HCT116 (cell line): Measurements from ENCODE around the gene RFTN2. TPM values are rescaled to one million over a fixed set of nuclear protein-coding genes. Genes with fewer than 3 reads are reported as not detected.

Experiments
- ATAC-seq: fragments of 200-7000 bp; cut with Tn5 transposase; 2 replicates; pipeline ENCODE4 v1.9.1; 2020; ENCODE audit warnings: mild to moderate bottlenecking, moderate library complexity
- BruUV-seq: library from RNA; stranded (reverse); fragments of 400-500 nt; replicated peaks from 2 replicates; lab custom pipeline; 2021; lab: Mats Ljungman, UMichigan
- CTCF ChIA-PET: fragments of 300-600 bp; sonication (Branson Sonifier 250); formaldehyde crosslinking; loops from one replicate; lab custom pipeline; 2021; ENCODE audit warnings: antibody characterized with exemption; lab: Charles Lee
- POLR2A ChIA-PET: fragments of 300-600, 350-600 bp; sonication (Branson Sonifier 250); formaldehyde crosslinking; loops from one replicate; lab custom pipeline; 2021; ENCODE audit warnings: antibody characterized with exemption; lab: Charles Lee
- RAD21 ChIA-PET, 2 experiments: fragments of 300-600 bp; sonication (Branson Sonifier 250); formaldehyde crosslinking; loops; one replicate each; lab custom pipeline; 2023; ENCODE audit warnings: low total read pairs in 2 of 2; ENCODE audit not compliant: uncharacterized antibody in 2 of 2, unreplicated experiment in 2 of 2, low non-redundant PET in 1 of 2; lab: Charles Lee
- DNase-seq: peaks from one replicate; pipeline ENCODE4 v3.0.0-alpha.2; 2010; ENCODE audit warnings: low read depth, low spot score
- H2AFZ ChIP-seq: fragments of 200-600 bp; shearing (Covaris generic), sonication (generic); 2 replicates; pipeline ENCODE4 v1.6.1; 2017; ENCODE audit warnings: low read depth, mixed run types, mixed read lengths, antibody characterized with exemption, low read length; ENCODE audit not compliant: poor library complexity, severe bottlenecking
- H3K27ac ChIP-seq: 2 replicates; pipeline ENCODE4 v1.5.1; 2012; ENCODE audit warnings: low read depth, low read length
- H3K27me3 ChIP-seq: fragments of 200-600 bp; sonication (generic); 2 replicates; pipeline ENCODE4 v1.6.1; 2016; ENCODE audit warnings: mixed run types, low read length, mixed read lengths; ENCODE audit not compliant: insufficient read depth
- H3K36me3 ChIP-seq, 2 experiments: fragments of 200-500 bp in 1 of 2; fragments of 200-600 bp in 1 of 2; sonication (Bioruptor generic) in 1 of 2; sonication (generic) in 1 of 2; 2 replicates each; pipeline versions ENCODE4 v1.5.1 to v1.6.1; 2014 to 2016; ENCODE audit warnings: low read length in 2 of 2, inconsistent platforms in 1 of 2, mixed read lengths in 1 of 2, mixed run types in 1 of 2; ENCODE audit not compliant: insufficient read depth in 2 of 2, control insufficient read depth in 1 of 2
- H3K4me1 ChIP-seq, 2 experiments: fragments of 200-600 bp in 1 of 2; sonication (generic) in 1 of 2; 2 replicates each; pipeline versions ENCODE4 v1.5.1 to v1.6.1; 2012 to 2017; ENCODE audit warnings: low read length in 2 of 2, inconsistent platforms in 1 of 2, mild to moderate bottlenecking in 1 of 2, mixed read lengths in 1 of 2, mixed run types in 1 of 2, moderate library complexity in 1 of 2; ENCODE audit not compliant: insufficient read depth in 2 of 2, control insufficient read depth in 1 of 2
- H3K4me2 ChIP-seq: fragments of 200-600 bp; sonication (generic); 2 replicates; pipeline ENCODE4 v1.6.1; 2017; ENCODE audit warnings: mixed run types, low read length, mixed read lengths
- H3K4me3 ChIP-seq, 2 experiments: fragments of 200-600 bp in 1 of 2; sonication (generic) in 1 of 2; replicated peaks in 1 of 2; 2 replicates each; pipeline ENCODE4 v1.5.1; 2011 to 2016; ENCODE audit warnings: low read length in 2 of 2, control low read depth in 1 of 2, low read depth in 1 of 2, mild to moderate bottlenecking in 1 of 2, mixed read lengths in 1 of 2, mixed run types in 1 of 2
- H3K79me2 ChIP-seq: fragments of 200-600 bp; sonication (generic); 2 replicates; pipeline ENCODE4 v1.6.1; 2017; ENCODE audit warnings: mild to moderate bottlenecking, mixed run types, low read length, moderate library complexity, mixed read lengths; ENCODE audit not compliant: insufficient read depth
- H3K9ac ChIP-seq: fragments of 200-600 bp; sonication (generic); 2 replicates; pipeline ENCODE4 v1.6.1; 2016; ENCODE audit warnings: low read length, mixed read lengths
- H3K9me2 ChIP-seq: fragments of 200-600 bp; sonication (generic), shearing (Covaris generic); 2 replicates; pipeline ENCODE4 v1.6.1; 2017; ENCODE audit warnings: mixed run types, mild to moderate bottlenecking, moderate library complexity; ENCODE audit not compliant: insufficient read depth
- H3K9me3 ChIP-seq, 2 experiments: fragments of 200-500 bp in 1 of 2; fragments of 200-600 bp in 1 of 2; sonication (Bioruptor generic) in 1 of 2; sonication (generic) in 1 of 2; 2 replicates each; pipeline ENCODE4 v1.6.1; 2014 to 2017; ENCODE audit warnings: low read length in 2 of 2, mixed read lengths in 2 of 2, inconsistent platforms in 1 of 2, low read depth in 1 of 2, mild to moderate bottlenecking in 1 of 2, mixed run types in 1 of 2, moderate library complexity in 1 of 2; ENCODE audit not compliant: control insufficient read depth in 1 of 2, insufficient read depth in 1 of 2
- H4K20me1 ChIP-seq: fragments of 200-600 bp; sonication (generic), shearing (Covaris generic); 2 replicates; pipeline ENCODE4 v1.6.1; 2017; ENCODE audit warnings: mixed run types, mild to moderate bottlenecking, moderate library complexity; ENCODE audit not compliant: insufficient read depth
- ATF3 ChIP-seq: IDR thresholded peaks from 2 replicates; pipeline ENCODE4 v1.6.1; 2012
- ELF1 ChIP-seq: IDR thresholded peaks from 2 replicates; pipeline ENCODE4 v1.6.1; 2012; ENCODE audit warnings: low read depth, borderline replicate concordance
- EZH2 ChIP-seq: fragments of 200-600 bp; sonication (generic); IDR thresholded peaks from 2 replicates; pipeline ENCODE4 v1.6.1; 2017; ENCODE audit warnings: antibody characterized with exemption, mixed run types
- EZH2phosphoT487 ChIP-seq: fragments of 200-600 bp; IDR thresholded peaks from 2 replicates; pipeline ENCODE4 v1.6.1; 2018; ENCODE audit warnings: antibody characterized with exemption, borderline replicate concordance
- MAX ChIP-seq: IDR thresholded peaks from 2 replicates; pipeline ENCODE4 v1.6.1; 2012
- POLR2A ChIP-seq: IDR thresholded peaks from 2 replicates; pipeline ENCODE4 v1.7.0; 2011; ENCODE audit warnings: borderline replicate concordance; ENCODE audit not compliant: insufficient read depth, insufficient read length; ENCODE audit errors: extremely low read depth
- REST ChIP-seq: IDR thresholded peaks from 2 replicates; pipeline ENCODE4 v1.6.1; 2012; ENCODE audit warnings: low read depth
- SP1 ChIP-seq: IDR thresholded peaks from 2 replicates; pipeline ENCODE4 v1.6.1; 2012; ENCODE audit warnings: low read depth
- intact Hi-C: fragments of 100-400 bp; cut with micrococcal nuclease; formaldehyde crosslinking; loops from 2 replicates; pipeline ENCODE4 v1.10.0; 2022
- total RNA-seq: library from RNA; stranded (reverse); gene quantifications from one replicate; pipeline ENCODE4 v1.2.1, GENCODE V29; 2021; ENCODE audit not compliant: unreplicated experiment

Gene RFTN2
- total RNA-seq, 1 experiment from 2014 or later = not detected

- ChIA-PET CTCF (no interaction called here), POLR2A (no interaction called here)
- BruUV-seq = no TSS peak
- Histone ChIP-seq H3K4me3 (no peak overlapping the region), H2AFZ (no peak overlapping the region), H3K4me1 (no peaks in the 10 kb centered on the region), H4K20me1 (0 out of 2 replicates have a peak, but pooled peaks cover 5% of the 10 kb centered on the region), H3K9ac (no peak overlapping the region), H3K4me2 (no peak overlapping the region), H3K9me3 (no peaks in the 10 kb centered on the region), H3K79me2 (peaks cover 29% of the 10 kb centered on the region), H3K9me2 (no peaks in the 10 kb centered on the region), H3K27ac (no peak overlapping the region), H3K36me3 (peaks cover 11 to 24% of the 10 kb centered on the region in 2 experiments; a peak in 3 of 4 replicates), H3K27me3 (no peaks in the 10 kb centered on the region)
- intact Hi-C loops = no loop called here
- ATAC-seq = no peak
- TF ChIP-seq EZH2 (no peak), SP1 (no peak), REST (no peak)
- TF ChIP-seq, all 23 proteins: peak for 0
- DNase-seq = no peak
- RAD21 ChIA-PET = no interaction called here
These were observed 128.1 kb downstream of the RFTN2 start for GRCh38 chr2:197547163-197547900.

GRCh38 chr2:197543206-197543605 is 132.2 kb downstream of the RFTN2 start:
- Histone ChIP-seq H4K20me1 (peaks cover 14% of the 10 kb centered on the region; the same call in 1 of the 2 replicates), H3K4me3 (no peak overlapping the region), H3K4me2 (no peak overlapping the region), H3K4me1 (no peaks in the 10 kb centered on the region), H2AFZ (no peak overlapping the region), H3K79me2 (peaks cover 56% of the 10 kb centered on the region), H3K9ac (no peak overlapping the region), H3K36me3 (peaks cover 17 to 24% of the 10 kb centered on the region in 2 experiments), H3K9me3 (no peaks in the 10 kb centered on the region), H3K27me3 (no peaks in the 10 kb centered on the region), H3K9me2 (no peaks in the 10 kb centered on the region), H3K27ac (no peak overlapping the region)
- ChIA-PET CTCF (no interaction called here), RAD21 (no interaction called here), POLR2A (no interaction called here)
- TF ChIP-seq ATF3 (no peak), POLR2A (no peak), MAX (no peak), ELF1 (no peak), EZH2phosphoT487 (no peak)
- intact Hi-C loops = no loop called here
- ATAC-seq = no peak
- DNase-seq = no peak
- no TSS peak for BruUV-seq
